A549 (cell line): ENCODE results near the gene ARGLU1. TPM values are rescaled to one million over a fixed set of nuclear protein-coding genes. Genes with fewer than 3 reads are reported as not detected.

ENCODE experiments used
- ATAC-seq, 2 experiments: fragments of 200-7000 bp in 1 of 2; fragments of >200 bp in 1 of 2; cut with Nextera tagmentation in 1 of 2; cut with Tn5 transposase in 1 of 2; 3 replicates each; pipeline versions ENCODE4 v1.8.0 to v1.9.1; 2018 to 2020; ENCODE audit warnings: mild to moderate bottlenecking in 1 of 2, moderate library complexity in 1 of 2
- CTCF ChIA-PET: fragments of 300-600 bp; sonication (Branson Sonifier 250); formaldehyde crosslinking; extraction: SDS; loops from one replicate; lab custom pipeline; 2021; ENCODE audit warnings: antibody characterized with exemption, inconsistent platforms; lab: Yijun Ruan, JAX
- POLR2A ChIA-PET: fragments of 350-600 bp; formaldehyde crosslinking; extraction: SDS; loops from one replicate; lab custom pipeline; 2021; ENCODE audit warnings: antibody characterized with exemption, inconsistent platforms; lab: Yijun Ruan, JAX
- DNase-seq, 2 experiments: peaks; one replicate each; pipeline versions ENCODE4 v3.0.0 to v3.0.0-alpha.2; 2011 to 2016; ENCODE audit warnings: low read depth in 1 of 2, low spot score in 1 of 2
- FAIRE-seq: peaks from 2 replicates; lab custom pipeline; 2011; peaks lifted over from hg19 to GRCh38; lab: Jason Lieb, UNC
- H3K27ac ChIP-seq, 2 experiments: fragments of >200 bp; sonication (Bioruptor Twin); formaldehyde crosslinking; 3 replicates each; pipeline ENCODE4 v1.5.1; 2016 to 2017
- H3K4me1 ChIP-seq: fragments of >200 bp; sonication (Bioruptor Twin); formaldehyde crosslinking; 3 replicates; pipeline ENCODE4 v1.6.1; 2016
- H3K4me2 ChIP-seq: fragments of >200 bp; sonication (Bioruptor Twin); formaldehyde crosslinking; 3 replicates; pipeline ENCODE4 v1.6.1; 2016
- H3K4me3 ChIP-seq: fragments of >200 bp; sonication (Bioruptor Twin); formaldehyde crosslinking; 3 replicates; pipeline ENCODE4 v1.5.1; 2016
- H3K9me3 ChIP-seq: fragments of >200 bp; sonication (Bioruptor Twin); formaldehyde crosslinking; 3 replicates; pipeline ENCODE4 v1.6.1; 2016
- CEBPB ChIP-seq, 2 experiments: fragments of >200 bp in 1 of 2; sonication (Bioruptor Twin) in 1 of 2; formaldehyde crosslinking in 1 of 2; IDR thresholded peaks; 2 replicates each; pipeline ENCODE4 v1.6.1; 2012 to 2016
- EHMT2 ChIP-seq: fragments of 200-600 bp; sonication (generic); IDR thresholded peaks from 2 replicates; pipeline ENCODE4 v1.6.1; 2016; ENCODE audit warnings: antibody characterized with exemption, low read depth, mild to moderate bottlenecking, moderate library complexity
- EP300 ChIP-seq, 2 experiments: fragments of >200 bp; sonication (Bioruptor Twin); formaldehyde crosslinking; IDR thresholded peaks; 2 replicates in 1 of 2; 3 replicates in 1 of 2; pipeline ENCODE4 v1.6.1; 2016 to 2017
- FOXS1 ChIP-seq: fragments of 250-450 bp; sonication (Bioruptor Pico); IDR thresholded peaks from 2 replicates; pipeline ENCODE4 v1.5.0; 2020; ENCODE audit warnings: mild to moderate bottlenecking, moderate library complexity
- HDAC2 ChIP-seq: fragments of 200-600 bp; sonication (generic); IDR thresholded peaks from 2 replicates; pipeline ENCODE4 v1.6.1; 2016
- PHF8 ChIP-seq: fragments of 200-600 bp; sonication (generic); IDR thresholded peaks from 2 replicates; pipeline ENCODE4 v1.6.1; 2016; ENCODE audit warnings: low read depth, mild to moderate bottlenecking, antibody characterized with exemption, moderate library complexity, borderline replicate concordance
- POLR2AphosphoS2 ChIP-seq: conservative IDR thresholded peaks from 2 replicates; pipeline ENCODE4 v1.6.1; 2012; ENCODE audit warnings: low read length, improper control_type of control experiment, inconsistent platforms
- RAD21 ChIP-seq, 2 experiments: fragments of >200 bp in 1 of 2; sonication (Bioruptor Twin) in 1 of 2; formaldehyde crosslinking in 1 of 2; IDR thresholded peaks in 1 of 2; conservative IDR thresholded peaks in 1 of 2; 2 replicates in 1 of 2; 3 replicates in 1 of 2; pipeline ENCODE4 v1.6.1; 2012 to 2018; ENCODE audit warnings: inconsistent platforms in 1 of 2
- RFX5 ChIP-seq: fragments of 450-650 bp; IDR thresholded peaks from 2 replicates; pipeline ENCODE4 v1.7.1; 2014; ENCODE audit warnings: antibody characterized with exemption, mild to moderate bottlenecking, moderate library complexity
- SMC3 ChIP-seq: fragments of >200 bp; sonication (Bioruptor Twin); formaldehyde crosslinking; IDR thresholded peaks from 3 replicates; pipeline ENCODE4 v1.6.1; 2018; ENCODE audit warnings: inconsistent platforms
- SREBF2 ChIP-seq: fragments of 450-650 bp; IDR thresholded peaks from 2 replicates; pipeline ENCODE4 v1.6.1; 2014; ENCODE audit warnings: mild to moderate bottlenecking, moderate library complexity
- TP53 ChIP-seq: fragments of 250-450 bp; sonication (Bioruptor Pico); IDR thresholded peaks from 2 replicates; pipeline ENCODE4 v1.5.0; 2021; ENCODE audit warnings: mild to moderate bottlenecking, moderate library complexity
- ZSCAN20 ChIP-seq: fragments of 250-450 bp; sonication (Bioruptor Pico); IDR thresholded peaks from 2 replicates; pipeline ENCODE4 v1.8.0; 2022; ENCODE audit warnings: mild to moderate bottlenecking, moderate library complexity
- WGBS: methylation state at CpG from one replicate; pipeline ENCODE4 v1.1.6; 2017; ENCODE audit errors: missing lambda C conversion rate; 5-methylcytosine and 5-hydroxymethylcytosine counted together
- polyA plus RNA-seq, 4 experiments: library from polyadenylated mRNA; depleted of rRNA in 3 of 4; stranded (reverse); fragments of >200 nt; fragmentation: RNase III in 1 of 4; extraction: RNeasy Plus Mini Kit Qiagen cat#74134 plus additional on column Dnase treatment in 1 of 4; gene quantifications; 2 replicates in 3 of 4; 3 replicates in 1 of 4; pipeline ENCODE4 v1.2.3, GENCODE V29; 2011 to 2017
- TF ChIP-seq, protein P1 (sequence below): fragments of 200-600 bp; sonication (generic); IDR thresholded peaks from 2 replicates; pipeline ENCODE4 v1.6.1; 2016; ENCODE audit warnings: antibody characterized with exemption, mild to moderate bottlenecking, moderate library complexity
- TF ChIP-seq, protein P2 (sequence below): fragments of 150-350 bp; IDR thresholded peaks from 2 replicates; pipeline ENCODE4 v1.6.1; 2014; ENCODE audit warnings: low read depth, mild to moderate bottlenecking, low read length
- TF ChIP-seq, protein P3 (sequence below): IDR thresholded peaks from 2 replicates; pipeline ENCODE4 v1.6.1; 2012; ENCODE audit warnings: low read depth, borderline replicate concordance
- TF ChIP-seq, protein P4 (sequence below): fragments of 450-650 bp; IDR thresholded peaks from 2 replicates; pipeline ENCODE4 v1.6.1; 2014; ENCODE audit warnings: antibody characterized with exemption
- TF ChIP-seq, protein P5 (sequence below): fragments of >200 bp; sonication (Bioruptor Twin); formaldehyde crosslinking; IDR thresholded peaks from 3 replicates; pipeline ENCODE4 v1.5.1; 2016

The ARGLU1 gene
- polyA plus RNA-seq, 2 of the 4 experiments (the other 2 are of a cell fraction): 67.2 to 137 TPM

DNA sequence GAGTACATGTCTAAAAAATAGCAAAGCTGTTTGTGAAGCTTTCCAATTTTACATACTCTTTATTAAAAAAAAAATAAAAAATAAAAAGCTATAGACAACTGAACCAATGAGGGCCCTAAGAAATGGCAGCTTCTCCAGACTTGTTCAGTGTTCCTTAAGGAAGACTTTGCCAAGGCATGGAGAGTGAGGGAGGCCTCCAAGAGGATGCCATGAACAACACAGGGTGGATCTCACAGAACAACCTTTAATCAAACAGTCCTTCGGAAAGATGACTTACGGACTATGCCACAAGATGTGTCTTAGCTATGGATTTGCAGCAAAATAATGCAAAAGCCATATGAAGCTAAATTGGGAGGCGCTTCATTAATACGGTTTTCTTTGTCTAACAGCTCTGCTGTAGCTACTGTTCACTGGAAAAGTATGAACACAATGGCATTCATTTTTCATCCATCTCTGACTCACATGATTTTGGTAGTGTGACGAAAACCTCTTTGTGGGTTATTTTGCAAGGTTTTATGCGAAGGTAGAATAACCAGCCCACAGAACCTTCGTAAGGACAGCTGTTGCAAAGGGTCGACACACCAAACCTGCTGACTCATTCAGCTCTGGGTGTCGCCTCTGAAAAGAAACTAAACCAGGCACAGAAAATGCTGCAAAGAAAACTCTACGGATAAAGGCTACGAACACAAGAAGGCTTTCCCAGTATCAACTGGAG, 60.2 kb downstream of the ARGLU1 start:
- no peak for ATAC-seq
- Histone ChIP-seq H3K27ac (peak overlapping the region; percentile 53 to 67; a peak in 5 of 6 replicates), H3K4me2 (peak overlapping the region; percentile 60), H3K4me3 (no peak overlapping the region), H3K4me1 (peaks cover 8% of the 10 kb centered on the region; the same call in 1 of the 3 replicates), H3K9me3 (no peaks in the 10 kb centered on the region)
- FAIRE-seq: no peak
- TF ChIP-seq, protein P1, sequence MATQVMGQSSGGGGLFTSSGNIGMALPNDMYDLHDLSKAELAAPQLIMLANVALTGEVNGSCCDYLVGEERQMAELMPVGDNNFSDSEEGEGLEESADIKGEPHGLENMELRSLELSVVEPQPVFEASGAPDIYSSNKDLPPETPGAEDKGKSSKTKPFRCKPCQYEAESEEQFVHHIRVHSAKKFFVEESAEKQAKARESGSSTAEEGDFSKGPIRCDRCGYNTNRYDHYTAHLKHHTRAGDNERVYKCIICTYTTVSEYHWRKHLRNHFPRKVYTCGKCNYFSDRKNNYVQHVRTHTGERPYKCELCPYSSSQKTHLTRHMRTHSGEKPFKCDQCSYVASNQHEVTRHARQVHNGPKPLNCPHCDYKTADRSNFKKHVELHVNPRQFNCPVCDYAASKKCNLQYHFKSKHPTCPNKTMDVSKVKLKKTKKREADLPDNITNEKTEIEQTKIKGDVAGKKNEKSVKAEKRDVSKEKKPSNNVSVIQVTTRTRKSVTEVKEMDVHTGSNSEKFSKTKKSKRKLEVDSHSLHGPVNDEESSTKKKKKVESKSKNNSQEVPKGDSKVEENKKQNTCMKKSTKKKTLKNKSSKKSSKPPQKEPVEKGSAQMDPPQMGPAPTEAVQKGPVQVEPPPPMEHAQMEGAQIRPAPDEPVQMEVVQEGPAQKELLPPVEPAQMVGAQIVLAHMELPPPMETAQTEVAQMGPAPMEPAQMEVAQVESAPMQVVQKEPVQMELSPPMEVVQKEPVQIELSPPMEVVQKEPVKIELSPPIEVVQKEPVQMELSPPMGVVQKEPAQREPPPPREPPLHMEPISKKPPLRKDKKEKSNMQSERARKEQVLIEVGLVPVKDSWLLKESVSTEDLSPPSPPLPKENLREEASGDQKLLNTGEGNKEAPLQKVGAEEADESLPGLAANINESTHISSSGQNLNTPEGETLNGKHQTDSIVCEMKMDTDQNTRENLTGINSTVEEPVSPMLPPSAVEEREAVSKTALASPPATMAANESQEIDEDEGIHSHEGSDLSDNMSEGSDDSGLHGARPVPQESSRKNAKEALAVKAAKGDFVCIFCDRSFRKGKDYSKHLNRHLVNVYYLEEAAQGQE: no peak
- TF ChIP-seq RAD21 (conservative IDR thresholded peaks at IDR 0.05 in 1 of 2, IDR thresholded peaks at IDR 0.05 in 1 of 2) (no peak), POLR2AphosphoS2 (no peak), ZSCAN20 (no peak), SMC3 (no peak), RFX5 (no peak), FOXS1 (CRISPR knock-in tag) (no peak), SREBF2 (no peak), CEBPB (IDR thresholded peaks at IDR 0.05) (no peak)
- TF ChIP-seq, protein P2, sequence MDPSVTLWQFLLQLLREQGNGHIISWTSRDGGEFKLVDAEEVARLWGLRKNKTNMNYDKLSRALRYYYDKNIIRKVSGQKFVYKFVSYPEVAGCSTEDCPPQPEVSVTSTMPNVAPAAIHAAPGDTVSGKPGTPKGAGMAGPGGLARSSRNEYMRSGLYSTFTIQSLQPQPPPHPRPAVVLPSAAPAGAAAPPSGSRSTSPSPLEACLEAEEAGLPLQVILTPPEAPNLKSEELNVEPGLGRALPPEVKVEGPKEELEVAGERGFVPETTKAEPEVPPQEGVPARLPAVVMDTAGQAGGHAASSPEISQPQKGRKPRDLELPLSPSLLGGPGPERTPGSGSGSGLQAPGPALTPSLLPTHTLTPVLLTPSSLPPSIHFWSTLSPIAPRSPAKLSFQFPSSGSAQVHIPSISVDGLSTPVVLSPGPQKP: no peak
- TF ChIP-seq, protein P3, sequence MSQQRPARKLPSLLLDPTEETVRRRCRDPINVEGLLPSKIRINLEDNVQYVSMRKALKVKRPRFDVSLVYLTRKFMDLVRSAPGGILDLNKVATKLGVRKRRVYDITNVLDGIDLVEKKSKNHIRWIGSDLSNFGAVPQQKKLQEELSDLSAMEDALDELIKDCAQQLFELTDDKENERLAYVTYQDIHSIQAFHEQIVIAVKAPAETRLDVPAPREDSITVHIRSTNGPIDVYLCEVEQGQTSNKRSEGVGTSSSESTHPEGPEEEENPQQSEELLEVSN: no peak
- TF ChIP-seq, protein P4, sequence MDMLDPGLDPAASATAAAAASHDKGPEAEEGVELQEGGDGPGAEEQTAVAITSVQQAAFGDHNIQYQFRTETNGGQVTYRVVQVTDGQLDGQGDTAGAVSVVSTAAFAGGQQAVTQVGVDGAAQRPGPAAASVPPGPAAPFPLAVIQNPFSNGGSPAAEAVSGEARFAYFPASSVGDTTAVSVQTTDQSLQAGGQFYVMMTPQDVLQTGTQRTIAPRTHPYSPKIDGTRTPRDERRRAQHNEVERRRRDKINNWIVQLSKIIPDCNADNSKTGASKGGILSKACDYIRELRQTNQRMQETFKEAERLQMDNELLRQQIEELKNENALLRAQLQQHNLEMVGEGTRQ: no peak
- ChIA-PET POLR2A (no interaction called here), CTCF (interaction anchor here (1.4 kb wide), 1 partner anchor 28 kb away, joined by 3 read pairs; no protein-coding TSS in a partner anchor)
- 75% methylated on average over 11 of the region's 11 CpGs for WGBS
- DNase-seq: peak in 1 of 2 experiments; percentile 25

DNA sequence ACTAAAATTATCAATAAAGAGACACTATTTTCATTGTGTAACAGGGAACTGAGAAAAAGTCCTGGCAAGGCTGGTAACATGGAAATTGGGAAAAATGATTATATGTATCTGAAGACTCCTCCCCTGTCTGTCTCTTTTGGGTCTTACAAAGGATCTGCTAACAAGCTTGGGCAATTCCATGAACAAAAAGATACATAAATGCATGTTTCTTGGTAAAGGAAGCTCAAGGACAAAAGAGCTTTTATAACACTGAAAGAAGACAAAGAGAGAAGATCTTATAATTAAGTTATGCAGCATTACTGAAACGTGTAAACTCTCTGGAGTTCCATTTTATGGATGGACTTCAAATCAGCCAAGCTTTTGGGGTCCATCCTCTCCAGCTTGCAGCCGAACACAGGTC, 61.7 kb downstream of the ARGLU1 start:
- no peak for ATAC-seq
- WGBS: 78% methylated on average over 2 of the region's 2 CpGs
- CTCF ChIA-PET: interaction anchor here (1.0 kb wide), 1 partner anchor 28 kb away, joined by 3 read pairs; no protein-coding TSS in a partner anchor

More for the DNA sequence above, 61.7 kb downstream of the ARGLU1 start:
- no peak for TF ChIP-seq EP300 (IDR thresholded peaks at IDR 0.05)
- no peak for TF ChIP-seq PHF8
- no peak for TF ChIP-seq TP53 (CRISPR knock-in tag)
- no peak for TF ChIP-seq EHMT2
- TF ChIP-seq, protein P2: no peak
- no peak for TF ChIP-seq SMC3
- no peak for TF ChIP-seq HDAC2
- TF ChIP-seq, protein P5, sequence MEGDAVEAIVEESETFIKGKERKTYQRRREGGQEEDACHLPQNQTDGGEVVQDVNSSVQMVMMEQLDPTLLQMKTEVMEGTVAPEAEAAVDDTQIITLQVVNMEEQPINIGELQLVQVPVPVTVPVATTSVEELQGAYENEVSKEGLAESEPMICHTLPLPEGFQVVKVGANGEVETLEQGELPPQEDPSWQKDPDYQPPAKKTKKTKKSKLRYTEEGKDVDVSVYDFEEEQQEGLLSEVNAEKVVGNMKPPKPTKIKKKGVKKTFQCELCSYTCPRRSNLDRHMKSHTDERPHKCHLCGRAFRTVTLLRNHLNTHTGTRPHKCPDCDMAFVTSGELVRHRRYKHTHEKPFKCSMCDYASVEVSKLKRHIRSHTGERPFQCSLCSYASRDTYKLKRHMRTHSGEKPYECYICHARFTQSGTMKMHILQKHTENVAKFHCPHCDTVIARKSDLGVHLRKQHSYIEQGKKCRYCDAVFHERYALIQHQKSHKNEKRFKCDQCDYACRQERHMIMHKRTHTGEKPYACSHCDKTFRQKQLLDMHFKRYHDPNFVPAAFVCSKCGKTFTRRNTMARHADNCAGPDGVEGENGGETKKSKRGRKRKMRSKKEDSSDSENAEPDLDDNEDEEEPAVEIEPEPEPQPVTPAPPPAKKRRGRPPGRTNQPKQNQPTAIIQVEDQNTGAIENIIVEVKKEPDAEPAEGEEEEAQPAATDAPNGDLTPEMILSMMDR: no peak
- TF ChIP-seq, all 56 proteins: peak for 0
- FAIRE-seq (no peak), DNase-seq (no peak)
- Histone ChIP-seq H3K4me2 (no peak overlapping the region), H3K4me1 (peaks cover 8% of the 10 kb centered on the region; the same call in 1 of the 3 replicates), H3K4me3 (no peak overlapping the region), H3K9me3 (no peaks in the 10 kb centered on the region), H3K27ac (no peak overlapping the region)
- POLR2A ChIA-PET: no interaction called here
